ENCODE measurements around the gene DSCAML1.

- no peak for TF ChIP-seq EZH2 (IDR thresholded peaks at IDR 0.05; ENCODE audit: borderline replicate concordance, low read depth, low read length)
- no peak for TF ChIP-seq HINFP (tag; conservative IDR thresholded peaks at IDR 0.05; ENCODE audit: low read depth)
- no peak for TF ChIP-seq CHD1 (IDR thresholded peaks at IDR 0.05; ENCODE audit: low read length)
- TF ChIP-seq HNRNPK (IDR thresholded peaks at IDR 0.05; ENCODE audit: low read depth, low read length, poor library complexity, severe bottlenecking), result no peak
- TF ChIP-seq CREM (IDR thresholded peaks at IDR 0.05; ENCODE audit: low read depth), result no peak
- no peak for TF ChIP-seq ZNF140 (CRISPR knock-in tag; IDR thresholded peaks at IDR 0.05)
- no peak for TF ChIP-seq NR2F6 (CRISPR knock-in tag; IDR thresholded peaks at IDR 0.05)
- no peak for TF ChIP-seq CHD2 (IDR thresholded peaks at IDR 0.05; ENCODE audit: low read depth, low read length)
Observed at GRCh38 chr11:117510646-117511045, 286.4 kb downstream of the DSCAML1 start.

All from K562 (cell line).